GM19395 (cell line): Measurements from ENCODE around the gene GTF3C1.

ENCODE experiments used
- ATAC-seq: cut with Tn5 transposase; IDR thresholded peaks from one replicate; pipeline ENCODE4 v1.9.1; 2021; ENCODE audit warnings: mild to moderate bottlenecking, moderate library complexity; ENCODE audit not compliant: unreplicated experiment

GTF3C1 gene

DNA sequence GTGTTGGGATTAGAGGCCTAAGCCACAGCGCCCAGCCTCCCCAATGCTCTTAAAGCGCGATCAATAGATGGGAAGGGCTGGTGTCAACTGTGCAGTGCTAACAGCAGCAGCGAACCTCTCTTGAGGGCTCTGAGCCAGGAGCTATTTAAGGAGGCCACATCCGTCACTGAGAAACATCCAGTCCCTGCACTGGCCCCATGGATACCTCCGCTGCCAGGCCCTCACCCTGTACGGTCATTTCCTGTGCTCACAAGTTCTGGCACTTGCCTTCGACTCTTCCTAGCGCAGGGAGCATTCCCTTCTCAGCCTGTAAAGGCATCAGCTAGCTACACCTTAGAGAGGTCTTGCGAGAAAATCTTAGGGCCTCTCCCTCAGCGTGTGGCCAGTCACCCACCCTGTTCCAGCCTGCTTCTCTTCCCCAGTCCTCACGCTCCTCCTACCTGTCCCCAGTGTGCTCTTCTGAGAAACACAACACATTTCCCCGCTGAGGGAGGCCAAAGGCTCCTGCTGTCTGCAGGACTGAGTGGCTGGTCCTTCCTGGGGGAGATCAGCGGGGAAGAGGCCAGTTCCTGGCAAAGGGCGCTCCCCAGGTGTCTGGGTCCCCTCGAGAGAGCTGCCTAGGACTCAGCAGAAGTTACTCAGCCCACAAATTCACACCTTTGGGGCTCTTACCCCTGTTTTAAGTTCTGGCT, 28.6 kb downstream of the GTF3C1 start:
- no peak for ATAC-seq

DNA sequence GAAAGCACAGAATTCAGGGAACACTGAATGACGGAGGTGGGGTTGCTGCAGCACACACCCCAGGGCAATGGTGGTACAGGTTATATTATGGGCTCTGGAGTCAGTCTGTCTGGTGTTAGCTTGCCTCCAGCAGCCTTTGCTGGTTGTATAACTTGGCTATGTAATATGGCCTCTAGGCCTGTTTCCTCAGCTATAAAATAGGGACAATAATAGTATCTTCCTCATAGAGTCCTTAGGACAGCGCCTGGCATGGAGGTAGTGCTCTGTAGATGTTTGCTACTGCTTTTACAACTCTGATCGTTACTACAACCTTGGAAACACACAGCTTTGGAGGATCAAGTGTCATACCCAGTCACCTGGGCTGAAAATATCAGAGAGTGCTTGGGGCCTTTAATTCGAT, 31.5 kb downstream of the GTF3C1 start:
- no peak for ATAC-seq

DNA sequence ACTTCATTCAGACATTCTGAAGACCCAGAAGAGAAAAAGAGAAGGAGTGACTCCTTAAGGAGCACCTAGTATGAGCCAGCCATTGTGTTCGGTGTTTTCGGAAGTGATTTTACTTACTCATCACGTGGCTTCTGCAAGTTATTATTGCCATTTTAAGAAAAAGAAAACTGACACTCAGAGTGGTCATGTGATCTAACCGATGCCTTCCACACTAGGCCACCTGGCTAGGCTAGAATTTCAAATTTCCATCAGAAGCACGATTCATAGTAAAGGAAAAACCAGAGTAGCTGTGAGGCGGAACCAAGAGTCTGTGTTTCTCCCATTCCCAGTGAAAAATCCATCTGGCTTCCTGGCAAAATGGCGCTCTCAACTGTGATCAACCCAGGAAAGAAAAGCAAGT, 32.0 kb downstream of the GTF3C1 start:
- no peak for ATAC-seq

DNA sequence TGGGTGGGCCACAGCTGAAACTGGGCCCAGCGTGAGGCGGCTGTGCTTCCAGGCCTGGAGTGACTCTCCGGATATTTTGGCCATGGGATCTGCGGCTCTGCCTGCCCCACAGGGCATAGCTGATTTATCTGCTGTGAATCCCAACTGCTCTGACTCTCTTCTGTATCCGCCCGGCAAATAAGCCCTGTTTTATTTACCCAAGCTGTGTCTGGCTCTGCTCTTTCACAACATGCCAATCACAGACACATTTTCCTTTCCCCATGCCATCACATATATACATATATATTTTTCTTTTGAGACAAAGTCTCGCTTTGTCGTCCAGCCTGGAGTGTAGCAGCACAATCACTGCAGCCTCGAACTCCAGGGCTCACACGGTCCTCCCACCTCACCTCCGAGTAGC, 33.3 kb downstream of the GTF3C1 start:
- ATAC-seq: no peak

DNA sequence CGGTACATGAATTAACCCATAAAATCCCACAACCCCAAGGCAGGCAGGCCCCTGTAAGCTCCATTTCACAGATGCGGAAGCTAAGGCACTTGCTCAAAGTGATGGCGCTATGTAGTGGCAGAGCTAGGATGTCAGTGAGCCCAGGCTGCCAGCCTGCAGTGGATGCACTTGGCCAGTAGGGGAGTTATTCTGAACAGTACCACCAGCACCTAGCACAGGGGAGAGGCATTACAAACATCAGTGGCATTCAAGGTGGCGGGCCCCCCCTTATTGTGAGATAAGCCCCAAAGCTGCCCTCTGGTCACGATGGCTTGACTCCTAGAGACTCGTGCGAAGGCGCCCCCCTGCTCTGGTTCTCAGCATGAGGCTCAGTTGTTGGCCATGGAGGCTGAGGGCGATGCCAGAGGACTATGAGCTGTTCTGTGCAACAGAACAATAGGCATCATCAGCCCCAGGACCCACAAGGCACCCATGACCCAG, 33.8 kb downstream of the GTF3C1 start:
- no peak for ATAC-seq

DNA sequence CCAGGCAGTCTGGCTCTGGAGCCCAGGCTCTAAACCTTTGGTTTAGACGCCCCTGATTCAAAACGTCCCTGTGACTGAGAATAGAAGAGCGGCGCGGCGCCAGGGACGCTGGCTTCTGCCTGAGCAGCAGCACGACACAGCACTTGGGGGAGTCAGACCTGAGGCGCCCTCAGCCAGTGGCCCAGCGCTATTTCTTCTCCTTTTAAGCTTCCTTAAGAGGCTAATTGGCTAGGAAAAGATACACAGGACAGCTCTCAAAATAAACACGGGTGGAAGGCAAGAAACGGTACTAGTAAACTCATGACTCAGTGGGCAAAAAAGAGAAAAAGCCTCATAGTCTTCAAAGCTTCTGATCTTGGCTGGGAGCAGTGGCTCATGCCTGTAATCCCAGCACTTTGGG, 34.9 kb downstream of the GTF3C1 start:
- no peak for ATAC-seq

DNA sequence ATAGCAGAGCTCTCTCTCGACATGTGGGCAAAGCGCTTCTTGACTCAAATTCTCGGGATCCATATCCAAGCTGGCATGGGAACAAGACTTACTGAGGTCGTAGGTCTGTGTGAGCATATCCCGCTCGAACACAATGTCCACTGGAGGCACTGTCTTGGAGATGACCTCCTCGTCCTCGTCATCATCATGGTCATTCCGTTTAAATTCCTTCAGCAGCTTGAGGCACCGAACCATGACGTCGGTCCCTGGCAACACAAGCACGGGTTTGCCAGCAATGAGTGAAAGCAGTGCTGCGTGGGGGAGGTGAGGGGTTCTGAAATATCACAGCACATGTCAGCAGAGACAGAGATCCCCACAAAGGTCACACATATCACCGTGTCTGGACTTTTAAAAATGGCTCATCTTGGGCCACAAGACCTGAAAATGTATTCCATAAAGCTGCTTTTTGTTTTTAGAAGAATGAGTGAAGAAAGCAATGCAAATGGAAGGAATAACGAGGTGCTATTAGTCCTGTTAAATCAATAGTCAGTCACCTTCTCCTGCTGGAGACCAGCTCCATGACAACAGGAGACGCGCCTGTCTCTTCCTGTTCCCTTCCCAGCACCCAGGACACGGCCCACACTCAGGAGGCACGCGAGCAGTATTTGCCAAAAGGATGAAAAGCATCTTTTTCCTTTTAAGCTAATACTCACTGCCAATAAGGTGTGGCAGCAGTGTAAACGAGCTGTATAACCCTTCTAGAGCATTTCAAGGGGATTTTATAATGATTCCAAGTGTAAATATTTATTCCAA, 37.9 kb downstream of the GTF3C1 start:
- ATAC-seq: no peak

DNA sequence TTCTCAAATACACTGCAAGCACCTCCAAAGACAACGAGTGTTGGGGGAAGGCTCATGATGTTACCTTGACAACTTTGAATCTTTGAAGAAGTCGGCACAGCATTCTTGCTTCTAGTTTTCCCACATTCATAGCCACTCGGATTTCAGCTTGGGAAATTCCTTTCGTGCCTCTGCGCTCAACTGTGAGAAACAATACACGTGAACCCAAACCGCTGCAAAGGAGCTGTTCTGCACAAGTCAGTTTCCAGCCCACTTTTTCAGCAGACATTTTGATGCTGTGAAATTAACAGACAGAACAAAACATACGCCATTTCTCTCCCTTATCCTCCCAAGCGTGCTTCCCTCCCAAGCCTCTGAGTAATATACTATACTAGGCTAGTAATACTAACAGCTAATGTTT, 41.2 kb downstream of the GTF3C1 start:
- ATAC-seq: no peak

DNA sequence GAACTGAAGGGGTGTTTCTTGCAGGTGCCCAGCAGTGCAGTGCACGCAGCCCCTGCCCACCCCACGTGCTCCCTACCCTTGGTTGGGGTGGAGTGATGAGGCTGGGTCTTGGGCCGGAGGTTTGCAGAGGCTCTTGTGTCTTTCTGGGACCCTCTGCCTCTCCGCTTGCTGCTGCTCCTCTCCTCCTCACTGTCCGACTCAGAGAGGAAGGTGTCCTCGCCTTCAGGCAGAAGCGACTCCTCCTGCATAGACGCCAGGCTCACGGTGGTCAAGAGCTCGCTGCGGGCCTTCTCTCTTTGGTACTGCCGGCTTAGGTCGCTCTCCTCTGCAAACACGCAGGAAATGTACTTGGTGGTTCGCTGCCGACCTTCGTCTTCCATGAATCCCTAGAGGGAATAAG, 42.9 kb downstream of the GTF3C1 start:
- ATAC-seq: no peak

DNA sequence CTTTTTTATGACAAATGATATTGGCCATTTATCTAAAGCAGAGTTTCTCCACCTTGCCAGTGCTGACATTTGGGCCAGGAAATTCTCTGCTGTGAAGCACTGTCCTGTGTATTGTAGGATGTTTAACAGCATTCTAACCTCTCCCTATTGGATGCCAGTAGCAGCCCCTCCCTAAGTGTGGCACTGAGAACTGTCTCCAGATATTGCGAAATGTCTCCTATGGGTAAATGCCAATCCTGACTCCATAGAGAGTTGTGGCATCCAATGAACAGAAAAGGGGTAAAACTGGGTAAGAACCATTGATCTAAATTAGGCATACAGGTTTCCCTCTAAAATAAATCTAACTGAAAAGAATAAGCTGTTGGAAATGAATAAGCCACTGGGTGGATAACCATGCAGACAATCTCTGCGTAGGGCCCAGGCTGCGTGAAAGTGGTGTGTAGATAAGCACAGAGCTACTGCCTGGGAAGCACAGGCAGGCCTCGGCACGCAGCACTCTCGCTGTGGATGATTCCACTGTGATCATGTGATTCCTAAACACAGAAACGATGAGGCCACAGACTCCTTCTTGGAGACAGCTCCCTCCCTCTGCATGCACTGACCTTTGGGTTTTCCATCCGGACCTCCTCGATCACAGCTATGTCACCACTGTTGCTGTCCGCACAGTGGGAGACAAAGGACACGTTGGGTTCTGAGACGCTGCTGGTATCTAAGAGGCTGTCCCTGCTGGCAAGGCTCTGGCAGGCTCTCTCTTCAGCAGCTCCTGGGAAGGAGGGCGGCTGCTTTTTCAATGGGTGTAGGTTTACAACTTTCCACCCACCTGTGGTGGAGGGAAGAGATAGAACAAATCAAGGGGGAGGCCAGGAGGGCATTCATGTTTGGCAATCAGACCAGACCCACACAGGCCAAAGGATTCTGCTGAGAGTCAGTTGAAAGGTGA, 44.1 kb downstream of the GTF3C1 start:
- no peak for ATAC-seq

DNA sequence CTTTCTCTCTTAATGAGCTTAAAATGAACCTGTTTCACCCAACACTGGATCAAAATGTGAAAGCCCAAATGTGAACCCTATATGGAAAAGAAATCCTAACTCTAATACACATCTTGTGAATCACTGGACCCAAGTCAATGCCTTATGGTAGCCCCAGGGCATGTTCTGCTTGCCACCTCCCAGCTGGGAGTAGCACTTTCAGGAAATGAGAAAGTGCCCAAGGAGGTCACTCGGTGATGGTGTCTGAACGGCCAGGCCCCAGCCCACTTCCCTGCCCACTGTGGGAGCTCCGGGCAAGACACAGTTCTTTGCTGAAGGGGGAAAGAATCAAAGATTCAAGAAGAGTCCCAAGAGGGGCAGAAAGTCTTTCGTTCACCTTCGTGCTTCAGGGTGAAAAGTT, 46.1 kb downstream of the GTF3C1 start:
- no peak for ATAC-seq

DNA sequence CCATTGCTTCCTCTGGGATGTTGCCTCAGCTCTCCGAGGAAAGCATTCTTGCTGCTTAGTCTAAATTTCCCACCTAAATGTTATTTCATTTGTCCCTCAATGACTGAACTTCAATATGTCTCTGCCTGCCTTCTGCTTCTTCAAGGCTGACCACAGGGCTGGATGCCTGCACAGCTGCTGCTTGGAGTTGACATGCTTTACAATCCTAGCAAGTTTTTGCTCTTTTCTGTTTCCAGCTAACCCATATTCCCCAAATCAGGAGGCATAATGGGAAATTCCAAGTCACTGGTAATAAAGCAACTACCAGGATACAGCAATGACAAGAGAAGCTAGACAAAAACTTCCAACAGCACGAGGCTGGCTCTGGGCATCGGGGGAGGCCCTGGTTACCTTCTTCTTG, 48.9 kb downstream of the GTF3C1 start:
- no peak for ATAC-seq

DNA sequence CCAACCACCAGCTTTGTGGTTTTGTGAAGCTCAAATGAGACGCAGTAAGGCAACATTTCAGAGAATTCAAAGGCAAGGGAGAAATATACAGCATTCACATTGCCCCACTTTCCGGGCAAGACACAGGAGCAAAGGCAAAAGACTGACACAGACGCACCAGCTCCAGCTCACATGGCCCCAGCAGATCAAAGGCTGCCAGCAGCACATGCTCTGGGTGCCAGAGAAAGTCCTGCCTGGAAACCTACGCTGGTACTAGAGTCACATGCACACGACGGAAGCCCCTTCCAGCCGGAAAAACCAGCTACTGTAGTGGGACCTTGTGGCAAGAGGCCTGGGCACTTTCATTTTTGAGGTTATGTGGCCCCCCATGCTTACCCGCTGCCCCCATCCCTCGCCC, 50.1 kb downstream of the GTF3C1 start:
- ATAC-seq: no peak

DNA sequence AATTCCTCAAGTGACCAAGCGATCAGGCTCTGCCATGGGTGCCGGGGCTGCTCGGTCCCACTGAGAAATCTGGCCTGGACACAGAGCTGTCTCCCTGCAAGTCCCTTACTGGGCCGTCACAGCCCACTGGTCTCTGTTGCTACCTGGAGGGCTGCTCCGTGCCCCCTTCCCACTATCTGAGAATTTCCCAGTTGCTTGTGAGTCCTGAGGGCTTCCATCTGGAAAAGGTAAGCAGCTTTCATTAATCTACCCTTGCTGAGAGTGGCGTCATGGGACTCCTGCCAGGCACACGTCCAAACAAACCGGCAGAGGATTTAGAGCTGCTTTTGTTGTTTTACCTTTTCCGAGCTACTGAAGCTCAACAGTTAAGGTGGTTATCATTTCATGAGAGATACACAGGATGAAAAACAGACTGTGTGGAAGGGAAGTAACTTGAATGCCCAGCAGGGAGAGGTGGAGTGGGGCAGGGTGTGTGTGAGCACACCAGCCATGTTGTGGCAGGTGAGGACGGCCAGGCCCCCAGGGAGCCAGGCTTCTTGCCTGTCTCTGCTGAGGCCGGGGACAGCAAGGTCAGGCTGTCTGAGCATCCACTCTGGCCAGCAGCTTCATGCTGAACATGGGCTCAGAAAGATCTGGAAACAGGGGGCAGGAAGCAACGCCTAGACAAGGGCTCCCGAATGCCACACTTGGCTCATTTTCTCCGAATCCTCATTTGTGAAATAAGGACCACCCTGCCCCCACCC, 50.6 kb downstream of the GTF3C1 start:
- ATAC-seq: no peak

DNA sequence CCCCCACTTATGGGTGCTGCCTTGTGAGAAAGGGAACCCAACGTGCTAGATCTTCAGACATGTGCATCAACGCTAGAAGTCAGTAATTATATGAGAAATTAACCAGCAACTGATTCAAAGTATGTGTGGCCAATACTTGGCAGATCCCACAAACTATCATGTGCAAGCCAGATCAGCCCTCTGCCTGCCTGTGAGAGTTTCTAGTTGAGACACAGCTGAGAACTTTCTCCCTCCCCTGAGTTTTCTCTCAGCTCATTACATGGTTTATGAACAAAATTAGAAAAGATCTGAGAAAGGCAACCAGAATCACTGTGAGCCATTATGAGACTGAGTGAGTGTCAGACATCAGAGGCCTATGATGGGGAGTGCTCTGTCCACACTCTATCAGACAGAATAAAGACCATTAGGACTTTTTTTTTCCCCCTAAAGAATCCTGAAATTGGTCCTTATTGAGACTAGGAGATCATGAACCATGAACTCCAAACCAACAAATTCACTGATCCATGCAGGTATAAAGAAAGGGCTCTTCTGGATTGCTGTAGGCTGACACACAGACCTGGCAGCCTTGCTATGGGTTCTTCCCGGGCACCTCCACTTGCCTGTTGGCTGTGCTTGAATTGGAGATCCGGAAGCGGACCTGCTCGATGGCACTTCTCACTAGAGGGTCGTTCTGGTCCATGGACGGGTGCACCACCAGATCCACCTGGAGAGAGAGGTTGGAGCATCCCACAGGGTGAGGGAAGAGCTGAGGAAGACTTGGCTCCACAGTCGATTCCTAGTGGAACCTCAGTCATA, 51.5 kb downstream of the GTF3C1 start:
- ATAC-seq: no peak

DNA sequence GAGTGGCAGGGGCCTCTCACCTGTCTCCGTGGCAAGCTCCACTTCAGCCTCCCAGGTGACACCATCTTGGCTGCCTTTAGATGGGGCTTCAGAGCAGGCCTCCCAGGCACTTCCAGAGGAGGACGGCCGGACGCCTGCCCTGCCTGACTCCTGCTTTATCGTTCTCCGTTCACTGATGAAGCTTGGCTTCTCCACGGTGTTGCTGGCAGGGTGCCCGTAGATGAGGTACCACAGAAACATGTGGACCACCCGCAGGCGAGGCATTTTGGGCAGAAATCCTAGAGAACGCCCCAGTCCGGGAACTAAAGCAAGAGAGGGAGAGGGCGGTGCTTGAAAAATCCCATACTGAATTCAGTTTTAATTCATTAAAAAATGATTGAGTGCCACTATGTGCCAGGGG, 54.5 kb downstream of the GTF3C1 start:
- ATAC-seq: no peak

DNA sequence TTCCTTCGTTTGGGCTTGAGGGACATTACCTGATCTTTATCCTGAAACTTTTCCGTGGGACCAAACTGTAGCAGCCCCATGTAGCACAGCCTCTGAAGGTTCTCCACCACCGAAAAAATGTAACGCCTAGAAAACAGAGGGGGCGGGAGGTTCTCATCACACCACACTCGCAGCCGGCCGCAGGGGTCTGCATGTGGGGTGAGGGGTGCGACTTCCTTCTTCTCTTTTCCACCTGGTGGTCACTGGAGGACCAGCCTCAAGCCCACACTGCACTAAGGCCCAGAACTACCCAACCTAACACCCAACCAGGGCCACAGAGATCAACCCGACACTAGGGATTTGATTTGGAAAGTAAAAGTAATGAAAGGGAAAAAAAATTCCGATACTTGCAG, 57.1 kb downstream of the GTF3C1 start:
- no peak for ATAC-seq

DNA sequence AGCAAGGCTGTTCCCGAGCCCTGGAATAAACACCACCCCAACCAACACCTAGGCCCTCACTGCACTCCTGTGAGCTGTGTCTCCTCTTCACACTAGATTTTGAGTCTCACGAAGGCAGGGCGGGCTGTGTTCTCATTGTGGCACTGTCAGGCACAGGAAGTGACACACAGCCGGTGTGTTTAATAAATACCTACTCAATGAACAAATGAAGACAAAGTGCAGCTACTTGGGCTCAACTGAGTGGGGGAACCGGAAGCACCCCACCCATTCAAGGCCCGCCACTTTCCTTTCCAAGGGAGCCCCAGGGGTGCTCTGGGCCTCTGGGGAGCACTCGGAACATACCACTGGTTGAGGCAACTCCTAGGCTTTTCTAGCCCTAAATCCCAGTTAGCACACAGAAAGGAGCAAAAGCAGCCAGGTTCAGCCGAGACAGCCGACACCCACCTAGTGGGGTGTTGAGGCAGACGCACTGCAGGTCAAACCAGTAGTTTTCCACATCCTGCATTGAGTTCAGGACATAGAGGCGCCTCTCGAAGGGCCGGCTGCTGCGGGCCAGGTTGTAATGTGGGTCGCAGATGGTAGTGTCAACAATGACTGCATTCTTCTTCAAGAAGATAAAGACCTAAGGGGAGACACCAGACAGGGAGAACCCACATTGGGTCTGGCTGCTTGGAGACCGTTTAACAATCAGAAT, 57.7 kb downstream of the GTF3C1 start:
- ATAC-seq: no peak

DNA sequence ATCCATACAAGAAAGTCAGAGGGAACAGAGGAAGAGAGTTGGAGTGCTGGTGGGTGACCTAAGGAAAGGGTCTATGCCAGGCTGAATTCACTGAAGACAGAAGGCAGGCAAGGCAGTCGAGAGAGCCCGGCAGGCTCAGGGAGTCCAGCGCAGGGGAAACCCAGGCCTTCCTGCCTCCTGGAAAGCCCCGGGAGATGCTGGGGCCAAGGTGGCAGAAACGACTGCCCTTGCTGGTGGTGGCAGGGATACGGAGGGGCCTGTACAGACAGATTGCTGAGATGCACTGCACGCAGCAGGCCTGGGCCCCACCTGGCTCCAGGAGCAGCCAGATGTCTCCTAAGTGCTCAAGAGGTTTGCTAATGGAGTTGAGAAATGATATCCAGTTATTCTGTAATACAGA, 59.8 kb downstream of the GTF3C1 start:
- no peak for ATAC-seq
